Esophagus muscularis mucosa (tissue), 4 donors: ENCODE results near the gene TMEM72.

Source experiments
- CTCF ChIP-seq, 3 experiments: fragments of 200-600 bp in 2 of 3; fragments of 450-650 bp in 1 of 3; sonication (generic) in 2 of 3; IDR thresholded peaks; one replicate each; pipeline ENCODE4 v1.5.1; 2017 to 2019; ENCODE audit warnings: antibody characterized with exemption in 3 of 3, mild to moderate bottlenecking in 2 of 3, moderate library complexity in 1 of 3
- EP300 ChIP-seq: sonication (generic); formaldehyde crosslinking; IDR thresholded peaks from one replicate; pipeline ENCODE4 v1.6.1; 2017; ENCODE audit warnings: antibody characterized with exemption
- POLR2AphosphoS5 ChIP-seq, 2 donors: sonication (generic); formaldehyde crosslinking; IDR thresholded peaks; one replicate each; pipeline ENCODE4 v1.6.1; 2017; ENCODE audit warnings: antibody characterized with exemption in 2 of 2

- TF ChIP-seq CTCF (IDR thresholded peaks at IDR 0.05) = no peak
- no peak for TF ChIP-seq EP300
- no peak for TF ChIP-seq POLR2AphosphoS5 (IDR thresholded peaks at IDR 0.05)
Measured at GRCh38 chr10:44917848-44918247, 6.7 kb downstream of the TMEM72 start.
